IMR-90 (cell line): ENCODE results near the gene AMACR. TPM values are rescaled to one million over a fixed set of nuclear protein-coding genes. Genes with fewer than 3 reads are reported as not detected.

Experiments
- ATAC-seq: fragments of 200-7000 bp; cut with Tn5 transposase; 2 replicates; pipeline ENCODE4 v1.9.1; 2020; ENCODE audit warnings: low read depth, mild to moderate bottlenecking, moderate library complexity
- BruUV-seq: library from RNA; stranded (reverse); fragments of 400-500 nt; replicated peaks from 2 replicates; lab custom pipeline; 2021; lab: Mats Ljungman, UMichigan
- CTCF ChIA-PET: fragments of 300-600 bp; formaldehyde crosslinking; extraction: SDS; loops from one replicate; lab custom pipeline; 2021; ENCODE audit warnings: antibody characterized with exemption; lab: Yijun Ruan, JAX
- POLR2A ChIA-PET: fragments of 300-600 bp; sonication (Branson Sonifier 250); formaldehyde crosslinking; loops from one replicate; lab custom pipeline; 2022; ENCODE audit warnings: antibody characterized with exemption; ENCODE audit not compliant: unreplicated experiment; lab: Charles Lee
- DNase-seq: peaks from one replicate; pipeline ENCODE4 v3.0.0; 2013
- H2AFZ ChIP-seq: replicated peaks from 2 replicates; pipeline ENCODE3; 2013; ENCODE audit warnings: low read length, mild to moderate bottlenecking; ENCODE audit not compliant: poor library complexity
- H2AK5ac ChIP-seq: 2 replicates; pipeline ENCODE4 v1.6.1; 2013; ENCODE audit warnings: low read depth, low read length, inconsistent platforms
- H2AK9ac ChIP-seq: replicated peaks from 2 replicates; pipeline ENCODE3; 2013; ENCODE audit warnings: mild to moderate bottlenecking, low read depth, low read length, moderate library complexity; ENCODE audit not compliant: poor library complexity
- H2BK120ac ChIP-seq: 2 replicates; pipeline ENCODE4 v1.6.1; 2013; ENCODE audit warnings: low read depth, low read length, inconsistent platforms
- H2BK15ac ChIP-seq: 3 replicates; pipeline ENCODE4 v1.6.1; 2013; ENCODE audit warnings: low read depth, low read length, inconsistent platforms
- H2BK20ac ChIP-seq: 2 replicates; pipeline ENCODE4 v1.6.1; 2013; ENCODE audit warnings: low read depth, mild to moderate bottlenecking, inconsistent platforms, low read length, moderate library complexity
- H2BK5ac ChIP-seq: 2 replicates; pipeline ENCODE4 v1.6.1; 2013; ENCODE audit warnings: mild to moderate bottlenecking, low read depth, low read length, inconsistent platforms; ENCODE audit not compliant: poor library complexity, severe bottlenecking
- H3K14ac ChIP-seq: replicated peaks from 2 replicates; pipeline ENCODE4 v1.6.1; 2013; ENCODE audit warnings: low read depth, low read length, inconsistent platforms
- H3K18ac ChIP-seq: 2 replicates; pipeline ENCODE4 v1.6.1; 2013; ENCODE audit warnings: low read depth, low read length, control low read depth
- H3K23ac ChIP-seq: 2 replicates; pipeline ENCODE4 v1.6.1; 2013; ENCODE audit warnings: low read depth, low read length, inconsistent platforms
- H3K27ac ChIP-seq: 2 replicates; pipeline ENCODE4 v1.5.1; 2013; ENCODE audit warnings: mild to moderate bottlenecking, control low read depth, low read length; ENCODE audit not compliant: insufficient read depth
- H3K27me3 ChIP-seq: 2 replicates; pipeline ENCODE4 v1.6.1; 2013; ENCODE audit warnings: low read length; ENCODE audit not compliant: control insufficient read depth, insufficient read depth
- H3K36me3 ChIP-seq: 2 replicates; pipeline ENCODE4 v1.6.1; 2013; ENCODE audit warnings: low read length, mixed read lengths; ENCODE audit not compliant: control insufficient read depth, insufficient read depth
- H3K4ac ChIP-seq: 2 replicates; pipeline ENCODE4 v1.6.1; 2013; ENCODE audit warnings: low read depth, low read length, inconsistent platforms
- H3K4me1 ChIP-seq: 2 replicates; pipeline ENCODE4 v1.6.1; 2013; ENCODE audit warnings: low read length, mixed read lengths; ENCODE audit not compliant: control insufficient read depth, insufficient read depth
- H3K4me2 ChIP-seq: 2 replicates; pipeline ENCODE4 v1.6.1; 2013; ENCODE audit warnings: low read depth, mild to moderate bottlenecking, control low read depth, low read length, moderate library complexity
- H3K4me3 ChIP-seq: 2 replicates; pipeline ENCODE4 v1.5.1; 2013; ENCODE audit warnings: low read depth, mild to moderate bottlenecking, control low read depth, low read length, moderate library complexity; ENCODE audit not compliant: insufficient read depth
- H3K56ac ChIP-seq: 2 replicates; pipeline ENCODE4 v1.6.1; 2013; ENCODE audit warnings: low read length, inconsistent platforms; ENCODE audit not compliant: insufficient read depth; ENCODE audit errors: extremely low read depth
- H3K79me1 ChIP-seq, 2 experiments: 2 replicates each; pipeline ENCODE4 v1.6.1; 2013; ENCODE audit warnings: low read length in 2 of 2, inconsistent platforms in 1 of 2, low read depth in 1 of 2
- H3K9ac ChIP-seq: 2 replicates; pipeline ENCODE4 v1.6.1; 2013; ENCODE audit warnings: low read depth, low read length, control low read depth
- H3K9me1 ChIP-seq: 2 replicates; pipeline ENCODE4 v1.6.1; 2013; ENCODE audit warnings: low read length, inconsistent platforms; ENCODE audit not compliant: insufficient read depth
- H3K9me3 ChIP-seq: 2 replicates; pipeline ENCODE4 v1.6.1; 2013; ENCODE audit warnings: low read length; ENCODE audit not compliant: control insufficient read depth, insufficient read depth
- H4K20me1 ChIP-seq: 2 replicates; pipeline ENCODE4 v1.6.1; 2013; ENCODE audit warnings: low read length, inconsistent platforms; ENCODE audit not compliant: insufficient read depth
- H4K5ac ChIP-seq: 2 replicates; pipeline ENCODE4 v1.6.1; 2013; ENCODE audit warnings: mild to moderate bottlenecking, low read depth, low read length, control low read depth
- H4K8ac ChIP-seq, 2 experiments: 2 replicates each; pipeline ENCODE4 v1.6.1; 2013; ENCODE audit warnings: low read depth in 2 of 2, low read length in 2 of 2, control low read depth in 1 of 2, inconsistent platforms in 1 of 2
- H4K91ac ChIP-seq: 2 replicates; pipeline ENCODE4 v1.6.1; 2013; ENCODE audit warnings: low read depth, low read length, inconsistent platforms; ENCODE audit not compliant: insufficient read depth
- CEBPB ChIP-seq: IDR thresholded peaks from 2 replicates; pipeline ENCODE4 v1.6.1; 2012; ENCODE audit warnings: low read depth, low read length, improper control_type of control experiment
- FOS ChIP-seq: fragments of 150-350 bp; IDR thresholded peaks from 2 replicates; pipeline ENCODE4 v1.6.1; 2016; ENCODE audit warnings: low read depth, low read length
- MXI1 ChIP-seq: IDR thresholded peaks from 2 replicates; pipeline ENCODE4 v1.6.1; 2012; ENCODE audit warnings: low read depth, mild to moderate bottlenecking, low read length, moderate library complexity, borderline replicate concordance
- NFE2L2 ChIP-seq: fragments of 150-350 bp; IDR thresholded peaks from 2 replicates; pipeline ENCODE4 v1.6.1; 2016; ENCODE audit warnings: low read depth, mild to moderate bottlenecking, low read length
- RCOR1 ChIP-seq: IDR thresholded peaks from 2 replicates; pipeline ENCODE4 v1.6.1; 2012; ENCODE audit warnings: mild to moderate bottlenecking, low read length, improper control_type of control experiment; ENCODE audit not compliant: insufficient replicate concordance
- RFX5 ChIP-seq: IDR thresholded peaks from 2 replicates; pipeline ENCODE4 v1.8.0; 2012; ENCODE audit warnings: low read depth, mild to moderate bottlenecking, low read length, moderate library complexity
- SMC3 ChIP-seq: fragments of 150-350 bp; IDR thresholded peaks from 2 replicates; pipeline ENCODE4 v1.6.1; 2016; ENCODE audit warnings: low read depth, mild to moderate bottlenecking, antibody characterized with exemption, low read length, moderate library complexity
- WGBS, 2 experiments: methylation state at CpG; one replicate each; pipeline versions ENCODE4 v1.1.5 to v1.1.7; 2013; ENCODE audit warnings: missing lambda C conversion rate in 2 of 2; ENCODE audit not compliant: insufficient read length in 1 of 2; ENCODE audit errors: extremely low coverage in 2 of 2; 5-methylcytosine and 5-hydroxymethylcytosine counted together
- dilution Hi-C: fragments of 300-500 bp; cut with HindIII; formaldehyde crosslinking; loops from one replicate; pipeline ENCODE4 v1.14.3; 2018; ENCODE audit warnings: low sequenced_read_pairs; ENCODE audit not compliant: unreplicated experiment
- in situ Hi-C: fragments of 300-500 bp; cut with MboI; formaldehyde crosslinking; loops from 3 replicates; pipeline ENCODE4 v1.14.3; 2019; ENCODE audit warnings: low sequenced_read_pairs, inconsistent platforms, mixed read lengths
- intact Hi-C: fragments of 100-400 bp; cut with micrococcal nuclease; formaldehyde crosslinking; loops from 2 replicates; pipeline ENCODE4 v1.10.0; 2022
- polyA plus RNA-seq, 3 experiments: library from polyadenylated mRNA; depleted of rRNA; stranded (reverse); fragments of >200 nt; gene quantifications; 2 replicates each; pipeline ENCODE4 v1.2.3, GENCODE V29; 2012; ENCODE audit warnings: low replicate concordance in 1 of 3
- total RNA-seq: library from RNA; depleted of rRNA; stranded (reverse); fragments of >200 nt; gene quantifications from 2 replicates; pipeline ENCODE4 v1.2.3, GENCODE V29; 2012

Gene AMACR
- total and polyA plus RNA-seq, 2 of the 4 experiments (the other 2 are of a cell fraction): 8.2 to 12.9 TPM

GRCh38 chr5:34009610-34010009 is 1.8 kb upstream of the AMACR start:
- Histone ChIP-seq H3K36me3 (no peaks in the 10 kb centered on the region), H2AK9ac (no peak overlapping the region), H3K27me3 (no peaks in the 10 kb centered on the region), H2AFZ (no peak overlapping the region), H3K23ac (no peak overlapping the region), H3K79me1 (peaks cover 12 to 16% of the 10 kb centered on the region in 2 experiments; a peak in 3 of 4 replicates), H3K56ac (no peak overlapping the region), H2BK5ac (no peak overlapping the region), H4K91ac (no peak overlapping the region), H3K4me2 (no peak overlapping the region), H3K4ac (no peak overlapping the region), H4K20me1 (no peaks in the 10 kb centered on the region), H3K9me1 (peaks cover 3% of the 10 kb centered on the region; the same call in 1 of the 2 replicates), H2BK20ac (no peak overlapping the region), H2AK5ac (no peak overlapping the region), H4K8ac (no peak overlapping the region), H3K4me1 (peaks cover 4% of the 10 kb centered on the region), H3K9ac (no peak overlapping the region), H3K9me3 (no peaks in the 10 kb centered on the region), H3K27ac (no peak overlapping the region), H3K18ac (no peak overlapping the region), H3K14ac (no peak overlapping the region), H4K5ac (no peak overlapping the region), H3K4me3 (no peak overlapping the region), H2BK120ac (no peak overlapping the region), H2BK15ac (no peak overlapping the region)
- CTCF ChIA-PET: no interaction called here
- no peak for TF ChIP-seq NFE2L2
- TF ChIP-seq MXI1: no peak
- TF ChIP-seq RCOR1: no peak
- TF ChIP-seq RFX5: no peak
- TF ChIP-seq SMC3: no peak
- no peak for TF ChIP-seq CEBPB
- no peak for TF ChIP-seq FOS
- WGBS, 2 experiments: no CpG with 5 or more reads among the region's 1 CpG
- intact Hi-C loops (no loop called here), in situ Hi-C loops (no loop called here), dilution Hi-C loops (no loop called here)
- DNase-seq (no peak), ATAC-seq (no peak)
- POLR2A ChIA-PET: no interaction called here
- BruUV-seq: no TSS peak
